Endothelial cell of umbilical vein (primary cell): ENCODE measurements around the gene SUGCT. TPM values are rescaled to one million over a fixed set of nuclear protein-coding genes. Genes with fewer than 3 reads are reported as not detected.

Experiments
- BruUV-seq: library from RNA; stranded (reverse); fragments of 400-500 nt; replicated peaks from 2 replicates; lab custom pipeline; 2021; lab: Mats Ljungman, UMichigan
- CTCF ChIA-PET: fragments of 300-600, 350-600 bp; sonication (Branson Sonifier 250); formaldehyde crosslinking; loops from one replicate; lab custom pipeline; 2021; ENCODE audit warnings: antibody characterized with exemption, inconsistent platforms; lab: Charles Lee
- POLR2A ChIA-PET: fragments of 300-600, 350-600 bp; sonication (Branson Sonifier 250); formaldehyde crosslinking; loops from one replicate; lab custom pipeline; 2021; ENCODE audit warnings: antibody characterized with exemption, inconsistent platforms; lab: Charles Lee
- DNase-seq: peaks from one replicate; pipeline ENCODE4 v3.0.0-alpha.2; 2011; ENCODE audit warnings: low read depth, low spot score
- FAIRE-seq: peaks from 2 replicates; lab custom pipeline; 2011; peaks lifted over from hg19 to GRCh38; lab: Jason Lieb, UNC
- H2AFZ ChIP-seq: 2 replicates; pipeline ENCODE4 v1.6.0; 2012; ENCODE audit warnings: low read depth, low read length, control low read depth, inconsistent platforms
- H3K27ac ChIP-seq: 2 replicates; pipeline ENCODE4 v1.5.1; 2011; ENCODE audit warnings: low read depth, mild to moderate bottlenecking, control low read depth, low read length, moderate library complexity; ENCODE audit not compliant: insufficient read depth
- H3K27me3 ChIP-seq, 2 experiments: 2 replicates each; pipeline versions ENCODE4 v1.6.0 to v1.6.1; 2011; ENCODE audit warnings: low read length in 2 of 2, mixed read lengths in 1 of 2; ENCODE audit not compliant: control insufficient read depth in 2 of 2, insufficient read depth in 2 of 2
- H3K36me3 ChIP-seq, 2 experiments: 2 replicates in 1 of 2; 3 replicates in 1 of 2; pipeline ENCODE4 v1.5.1; 2011; ENCODE audit warnings: low read length in 2 of 2, mild to moderate bottlenecking in 1 of 2, moderate library complexity in 1 of 2; ENCODE audit not compliant: control insufficient read depth in 2 of 2, insufficient read depth in 2 of 2; ENCODE audit errors: extremely low read depth in 1 of 2
- H3K4me1 ChIP-seq: 3 replicates; pipeline ENCODE4 v1.5.1; 2011; ENCODE audit warnings: mild to moderate bottlenecking, low read length; ENCODE audit not compliant: control insufficient read depth, insufficient read depth; ENCODE audit errors: extremely low read depth
- H3K4me2 ChIP-seq: 2 replicates; pipeline ENCODE4 v1.6.1; 2011; ENCODE audit warnings: low read length, control low read depth, mixed read lengths; ENCODE audit not compliant: insufficient read depth
- H3K4me3 ChIP-seq, 3 experiments: fragments of 200-600 bp in 1 of 3; sonication (generic), shearing (Covaris generic) in 1 of 3; replicated peaks in 1 of 3; 2 replicates each; pipeline ENCODE4 v1.5.1; 2011 to 2016; ENCODE audit warnings: control low read depth in 3 of 3, low read length in 3 of 3, mild to moderate bottlenecking in 2 of 3, inconsistent platforms in 1 of 3, low read depth in 1 of 3, moderate library complexity in 1 of 3; ENCODE audit not compliant: insufficient read depth in 1 of 3
- H3K79me2 ChIP-seq: 2 replicates; pipeline ENCODE4 v1.6.0; 2012; ENCODE audit warnings: low read length, inconsistent platforms; ENCODE audit not compliant: control insufficient read depth, insufficient read depth
- H3K9ac ChIP-seq: replicated peaks from 2 replicates; pipeline ENCODE3; 2011; ENCODE audit warnings: low read length, control low read depth; ENCODE audit not compliant: insufficient read depth; ENCODE audit errors: extremely low read depth
- H3K9me1 ChIP-seq: replicated peaks from 3 replicates; pipeline ENCODE4 v1.6.0; 2011; ENCODE audit warnings: mild to moderate bottlenecking, low read length; ENCODE audit not compliant: control insufficient read depth, insufficient read depth; ENCODE audit errors: extremely low read depth
- H3K9me3 ChIP-seq: replicated peaks from 2 replicates; pipeline ENCODE4 v1.5.1; 2012; ENCODE audit warnings: low read length, inconsistent platforms; ENCODE audit not compliant: control insufficient read depth, insufficient read depth
- H4K20me1 ChIP-seq: replicated peaks from 2 replicates; pipeline ENCODE3; 2011; ENCODE audit warnings: mild to moderate bottlenecking, low read length; ENCODE audit not compliant: control insufficient read depth, insufficient read depth; ENCODE audit errors: extremely low read depth
- EZH2 ChIP-seq: IDR thresholded peaks from 2 replicates; pipeline ENCODE4 v1.6.1; 2012; ENCODE audit warnings: borderline replicate concordance, low read depth, mild to moderate bottlenecking, moderate library complexity, low read length, inconsistent platforms; ENCODE audit not compliant: severe bottlenecking
- FOS ChIP-seq: IDR thresholded peaks from 2 replicates; pipeline ENCODE4 v1.6.1; 2011; ENCODE audit warnings: mild to moderate bottlenecking, low read length, moderate library complexity, borderline replicate concordance; ENCODE audit not compliant: insufficient read depth
- GATA2 ChIP-seq: IDR thresholded peaks from 2 replicates; pipeline ENCODE4 v1.7.0; 2011; ENCODE audit warnings: low read depth, mild to moderate bottlenecking, moderate library complexity, mixed read lengths, low read length; ENCODE audit not compliant: insufficient read length, insufficient read depth
- JUN ChIP-seq: IDR thresholded peaks from 2 replicates; pipeline ENCODE4 v1.6.1; 2011; ENCODE audit warnings: borderline replicate concordance, low read depth; ENCODE audit not compliant: insufficient read length, insufficient read depth
- MYC ChIP-seq: IDR thresholded peaks from one replicate; pipeline ENCODE4 v1.6.1; 2011; ENCODE audit warnings: mild to moderate bottlenecking, low read depth, low read length
- POLR2A ChIP-seq: IDR thresholded peaks from 2 replicates; pipeline ENCODE4 v1.6.1; 2012; ENCODE audit warnings: low read depth, mild to moderate bottlenecking, control low read depth, low read length
- POLR2AphosphoS5 ChIP-seq: IDR thresholded peaks from 2 replicates; pipeline ENCODE4 v1.6.1; 2012; ENCODE audit warnings: low read depth, mild to moderate bottlenecking, control low read depth, low read length, moderate library complexity; ENCODE audit not compliant: insufficient read depth
- dilution Hi-C: fragments of 300-500 bp; cut with MboI; formaldehyde crosslinking; loops from one replicate; pipeline ENCODE4 v1.15.0; 2019; ENCODE audit warnings: low sequenced_read_pairs; ENCODE audit not compliant: extremely low pct_ligation_motif_present
- intact Hi-C: fragments of 100-400 bp; cut with micrococcal nuclease; formaldehyde crosslinking; loops from one replicate; pipeline ENCODE4 v1.10.0; 2022
- polyA plus RNA-seq, 4 experiments: library from polyadenylated mRNA; depleted of rRNA in 3 of 4; stranded (reverse) in 3 of 4; unstranded in 1 of 4; fragments of >200 nt; gene quantifications; 2 replicates each; pipeline versions ENCODE4 v1.2.1 to v1.2.3, GENCODE V29; 2011 to 2012; ENCODE audit warnings: missing spikeins in 1 of 4
- total RNA-seq: library from RNA; stranded (reverse); gene quantifications from 2 replicates; pipeline ENCODE4 v1.2.3, GENCODE V29; 2021
- TF ChIP-seq, protein P1 (sequence below): IDR thresholded peaks from 2 replicates; pipeline ENCODE4 v1.6.1; 2011; ENCODE audit not compliant: insufficient read depth, insufficient read length
- TF ChIP-seq, protein P2 (sequence below), 2 donors: IDR thresholded peaks; 1 replicate in 1 of 2; 2 replicates in 1 of 2; pipeline ENCODE4 v1.5.1; 2011; ENCODE audit warnings: low read length in 2 of 2, mild to moderate bottlenecking in 2 of 2, moderate library complexity in 2 of 2, control low read depth in 1 of 2, inconsistent platforms in 1 of 2, low read depth in 1 of 2; ENCODE audit not compliant: insufficient read depth in 1 of 2; ENCODE audit errors: extremely low read depth in 1 of 2

SUGCT gene
- total and polyA plus RNA-seq, 2 donors (not counting 3 experiments of a cell fraction or from before 2014, with no cell fraction given), result 1.2 to 1.4 TPM

GRCh38 chr7:40726559-40726958 is 591.8 kb downstream of the SUGCT start:
- no peak for TF ChIP-seq POLR2A
- TF ChIP-seq POLR2AphosphoS5, result no peak
- no peak for TF ChIP-seq JUN
- TF ChIP-seq FOS, result no peak
- TF ChIP-seq, protein P1, sequence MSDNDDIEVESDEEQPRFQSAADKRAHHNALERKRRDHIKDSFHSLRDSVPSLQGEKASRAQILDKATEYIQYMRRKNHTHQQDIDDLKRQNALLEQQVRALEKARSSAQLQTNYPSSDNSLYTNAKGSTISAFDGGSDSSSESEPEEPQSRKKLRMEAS, result no peak
- no peak for TF ChIP-seq EZH2
- TF ChIP-seq, protein P2, sequence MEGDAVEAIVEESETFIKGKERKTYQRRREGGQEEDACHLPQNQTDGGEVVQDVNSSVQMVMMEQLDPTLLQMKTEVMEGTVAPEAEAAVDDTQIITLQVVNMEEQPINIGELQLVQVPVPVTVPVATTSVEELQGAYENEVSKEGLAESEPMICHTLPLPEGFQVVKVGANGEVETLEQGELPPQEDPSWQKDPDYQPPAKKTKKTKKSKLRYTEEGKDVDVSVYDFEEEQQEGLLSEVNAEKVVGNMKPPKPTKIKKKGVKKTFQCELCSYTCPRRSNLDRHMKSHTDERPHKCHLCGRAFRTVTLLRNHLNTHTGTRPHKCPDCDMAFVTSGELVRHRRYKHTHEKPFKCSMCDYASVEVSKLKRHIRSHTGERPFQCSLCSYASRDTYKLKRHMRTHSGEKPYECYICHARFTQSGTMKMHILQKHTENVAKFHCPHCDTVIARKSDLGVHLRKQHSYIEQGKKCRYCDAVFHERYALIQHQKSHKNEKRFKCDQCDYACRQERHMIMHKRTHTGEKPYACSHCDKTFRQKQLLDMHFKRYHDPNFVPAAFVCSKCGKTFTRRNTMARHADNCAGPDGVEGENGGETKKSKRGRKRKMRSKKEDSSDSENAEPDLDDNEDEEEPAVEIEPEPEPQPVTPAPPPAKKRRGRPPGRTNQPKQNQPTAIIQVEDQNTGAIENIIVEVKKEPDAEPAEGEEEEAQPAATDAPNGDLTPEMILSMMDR (IDR thresholded peaks at IDR 0.05; ENCODE audit: extremely low read depth in 1 of 2, insufficient read depth in 1 of 2, low read depth in 1 of 2, low read length in 2 of 2), result no peak
- no peak for TF ChIP-seq GATA2
- TF ChIP-seq MYC, result no peak
- H3K9ac ChIP-seq, result no peak overlapping the region
- peaks cover 17 to 22% of the 10 kb centered on the region in 2 experiments for H3K27me3 ChIP-seq
- dilution Hi-C loops (no loop called here), intact Hi-C loops (loop anchor here (10.0 kb wide), 1 partner anchor 382 kb away; no protein-coding TSS in a partner anchor)
- FAIRE-seq, result no peak
- no peak overlapping the region for H3K27ac ChIP-seq
- no peaks in the 10 kb centered on the region for H3K4me1 ChIP-seq
- no peaks in the 10 kb centered on the region for H4K20me1 ChIP-seq
- H3K9me1 ChIP-seq, result no peaks in the 10 kb centered on the region
- no TSS peak for BruUV-seq
- DNase-seq, result no peak
- H3K4me3 ChIP-seq, result no peak overlapping the region
- H3K36me3 ChIP-seq, result no peaks in the 10 kb centered on the region
- CTCF ChIA-PET, result interaction anchor here (1.6 kb wide), 1 partner anchor 10 kb away, joined by 4 read pairs; no protein-coding TSS in a partner anchor
- POLR2A ChIA-PET, result no interaction called here
- no peaks in the 10 kb centered on the region for H3K79me2 ChIP-seq
- no peaks in the 10 kb centered on the region for H3K9me3 ChIP-seq
- H3K4me2 ChIP-seq, result no peak overlapping the region
- no peak overlapping the region for H2AFZ ChIP-seq
